ENCODE data around the gene EIF5. TPM values are rescaled to one million over a fixed set of nuclear protein-coding genes. Genes with fewer than 3 reads are reported as not detected.

EIF5 gene
- total and polyA plus RNA-seq, 4 donors: 121 to 435 (median 192) TPM

- H3K27me3 ChIP-seq (ENCODE audit: control insufficient read depth in 4 of 4, insufficient read depth in 4 of 4, low read length in 3 of 4): no peaks in the 10 kb centered on the region
- TF ChIP-seq FOXA1 (IDR thresholded peaks at IDR 0.05) (no peak), RAD21 (IDR thresholded peaks at IDR 0.05) (no peak), TAF1 (conservative IDR thresholded peaks at IDR 0.05) (no peak), ATF3 (IDR thresholded peaks at IDR 0.05) (no peak), CTCF (IDR thresholded peaks at IDR 0.05; ENCODE audit: low read depth, low read length, missing input control) (no peak), FOXA2 (IDR thresholded peaks at IDR 0.05) (no peak), JUND (IDR thresholded peaks at IDR 0.05) (no peak), HNF4A (conservative IDR thresholded peaks at IDR 0.05) (no peak), NR2F2 (IDR thresholded peaks at IDR 0.05) (no peak), RXRA (IDR thresholded peaks at IDR 0.05) (no peak), GABPA (IDR thresholded peaks at IDR 0.05 in 1 of 2, conservative IDR thresholded peaks at IDR 0.05 in 1 of 2) (no peak), YY1 (IDR thresholded peaks at IDR 0.05) (no peak), REST (IDR thresholded peaks at IDR 0.05) (no peak), HNF4G (IDR thresholded peaks at IDR 0.05) (no peak)
- TF ChIP-seq, protein P1, sequence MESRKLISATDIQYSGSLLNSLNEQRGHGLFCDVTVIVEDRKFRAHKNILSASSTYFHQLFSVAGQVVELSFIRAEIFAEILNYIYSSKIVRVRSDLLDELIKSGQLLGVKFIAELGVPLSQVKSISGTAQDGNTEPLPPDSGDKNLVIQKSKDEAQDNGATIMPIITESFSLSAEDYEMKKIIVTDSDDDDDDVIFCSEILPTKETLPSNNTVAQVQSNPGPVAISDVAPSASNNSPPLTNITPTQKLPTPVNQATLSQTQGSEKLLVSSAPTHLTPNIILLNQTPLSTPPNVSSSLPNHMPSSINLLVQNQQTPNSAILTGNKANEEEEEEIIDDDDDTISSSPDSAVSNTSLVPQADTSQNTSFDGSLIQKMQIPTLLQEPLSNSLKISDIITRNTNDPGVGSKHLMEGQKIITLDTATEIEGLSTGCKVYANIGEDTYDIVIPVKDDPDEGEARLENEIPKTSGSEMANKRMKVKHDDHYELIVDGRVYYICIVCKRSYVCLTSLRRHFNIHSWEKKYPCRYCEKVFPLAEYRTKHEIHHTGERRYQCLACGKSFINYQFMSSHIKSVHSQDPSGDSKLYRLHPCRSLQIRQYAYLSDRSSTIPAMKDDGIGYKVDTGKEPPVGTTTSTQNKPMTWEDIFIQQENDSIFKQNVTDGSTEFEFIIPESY (IDR thresholded peaks at IDR 0.05): no peak
- DNase-seq (ENCODE audit: low spot score): no peak
- WGBS: 71% methylated on average over 7 of the region's 7 CpGs
- no peak overlapping the region for H3K9ac ChIP-seq (ENCODE audit: low read depth in 1 of 2, low read length in 2 of 2)
- no peaks in the 10 kb centered on the region for H3K9me3 ChIP-seq (ENCODE audit: control insufficient read depth in 4 of 4, low read length in 3 of 4)
- H3K27ac ChIP-seq (ENCODE audit: low read depth in 1 of 2, low read length in 2 of 2): no peak overlapping the region
- H3K4me3 ChIP-seq (ENCODE audit: low read depth in 1 of 3, low read length in 3 of 3): no peak overlapping the region
- H3K36me3 ChIP-seq (ENCODE audit: control insufficient read depth in 4 of 4, insufficient read depth in 3 of 4, low read depth in 1 of 4, low read length in 3 of 4): no peaks in the 10 kb centered on the region
- H3K4me1 ChIP-seq (ENCODE audit: control insufficient read depth in 4 of 4, insufficient read depth in 4 of 4, low read length in 3 of 4): no peaks in the 10 kb centered on the region
These were observed 40.6 kb upstream of the EIF5 start for GRCh38 chr14:103293465-103293864.

DNA sequence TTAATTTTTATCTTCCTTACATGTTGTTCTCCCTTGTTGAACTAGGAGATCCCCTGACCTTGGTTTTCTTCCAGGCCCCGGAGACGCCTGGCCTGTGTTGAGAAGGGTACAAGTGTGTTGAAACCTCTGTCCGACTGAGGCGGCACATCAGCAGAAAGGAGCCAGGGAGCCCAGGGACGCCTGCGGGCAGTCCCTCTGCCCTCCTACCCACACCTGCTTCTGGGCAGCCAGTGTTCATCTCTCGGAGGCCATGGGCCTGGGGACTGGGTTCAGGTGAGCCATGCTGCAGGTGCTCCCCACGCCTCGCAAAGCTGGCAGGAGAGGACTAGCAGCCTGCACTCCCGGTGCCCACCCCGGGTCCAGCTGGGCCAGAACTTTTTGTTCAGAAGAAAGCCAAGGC, 39.9 kb upstream of the EIF5 start:
- no peaks in the 10 kb centered on the region for H3K4me1 ChIP-seq (ENCODE audit: control insufficient read depth in 4 of 4, insufficient read depth in 4 of 4, low read length in 3 of 4)
- no peaks in the 10 kb centered on the region for H3K27me3 ChIP-seq (ENCODE audit: control insufficient read depth in 4 of 4, insufficient read depth in 4 of 4, low read length in 3 of 4)
- no peaks in the 10 kb centered on the region for H3K36me3 ChIP-seq (ENCODE audit: control insufficient read depth in 4 of 4, insufficient read depth in 3 of 4, low read depth in 1 of 4, low read length in 3 of 4)
- 87% methylated on average over 11 of the region's 11 CpGs for WGBS
- H3K27ac ChIP-seq (ENCODE audit: low read depth in 1 of 2, low read length in 2 of 2): no peak overlapping the region
- H3K4me3 ChIP-seq (ENCODE audit: low read depth in 1 of 3, low read length in 3 of 3): no peak overlapping the region
- DNase-seq (ENCODE audit: low spot score): no peak
- H3K9ac ChIP-seq (ENCODE audit: low read depth in 1 of 2, low read length in 2 of 2): no peak overlapping the region
- H3K9me3 ChIP-seq (ENCODE audit: control insufficient read depth in 4 of 4, low read length in 3 of 4): no peaks in the 10 kb centered on the region
- TF ChIP-seq JUND (IDR thresholded peaks at IDR 0.05): no peak
- TF ChIP-seq HNF4A (conservative IDR thresholded peaks at IDR 0.05): no peak
- TF ChIP-seq, protein P1 (IDR thresholded peaks at IDR 0.05): no peak
- no peak for TF ChIP-seq GABPA (IDR thresholded peaks at IDR 0.05 in 1 of 2, conservative IDR thresholded peaks at IDR 0.05 in 1 of 2)
- no peak for TF ChIP-seq YY1 (IDR thresholded peaks at IDR 0.05)
- no peak for TF ChIP-seq CTCF (IDR thresholded peaks at IDR 0.05; ENCODE audit: low read depth, low read length, missing input control)
- no peak for TF ChIP-seq HNF4G (IDR thresholded peaks at IDR 0.05)
- TF ChIP-seq SP1 (IDR thresholded peaks at IDR 0.05): no peak
- TF ChIP-seq, protein P2, sequence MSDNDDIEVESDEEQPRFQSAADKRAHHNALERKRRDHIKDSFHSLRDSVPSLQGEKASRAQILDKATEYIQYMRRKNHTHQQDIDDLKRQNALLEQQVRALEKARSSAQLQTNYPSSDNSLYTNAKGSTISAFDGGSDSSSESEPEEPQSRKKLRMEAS (IDR thresholded peaks at IDR 0.05): no peak
- TF ChIP-seq FOXA1 (IDR thresholded peaks at IDR 0.05): no peak
- TF ChIP-seq FOXA2 (IDR thresholded peaks at IDR 0.05): no peak
- no peak for TF ChIP-seq NR2F2 (IDR thresholded peaks at IDR 0.05)
- TF ChIP-seq TAF1 (conservative IDR thresholded peaks at IDR 0.05): no peak
- TF ChIP-seq RAD21 (IDR thresholded peaks at IDR 0.05): no peak
- TF ChIP-seq ATF3 (IDR thresholded peaks at IDR 0.05): no peak
- no peak for TF ChIP-seq RXRA (IDR thresholded peaks at IDR 0.05)

Measured in liver (tissue), 9 donors.